ENCODE results near the gene FRAS1.

The FRAS1 gene

DNA sequence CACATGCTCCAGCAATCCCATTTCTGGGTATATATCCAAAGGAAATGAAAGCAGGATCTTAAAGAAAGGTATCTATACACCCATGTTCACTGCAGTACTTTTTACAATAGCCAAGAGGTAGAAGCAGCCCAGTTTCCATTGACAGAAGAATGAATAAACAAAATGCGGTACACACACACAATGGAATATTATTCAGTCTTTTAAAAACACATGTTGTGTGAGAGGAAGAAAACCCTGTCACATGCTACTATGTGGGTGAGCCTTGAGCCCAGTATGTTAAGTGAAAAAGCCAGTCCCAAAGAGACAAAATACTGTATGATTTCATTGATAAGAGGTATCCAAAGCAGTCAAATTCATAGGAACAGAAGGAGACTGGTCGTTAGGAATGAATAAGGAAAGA, 500.7 kb downstream of the FRAS1 start:
- Mint-ChIP-seq H3K4me1 (no peaks in the 10 kb centered on the region), H3K27ac (no peak overlapping the region), H3K27me3 (peaks cover 4% of the 10 kb centered on the region), H3K36me3 (no peaks in the 10 kb centered on the region), H3K4me3 (no peak overlapping the region), H3K9me3 (no peaks in the 10 kb centered on the region)
- ATAC-seq (ENCODE audit: low read depth) (no peak), DNase-seq (ENCODE audit: low spot score in 2 of 2) (no peak)

DNA sequence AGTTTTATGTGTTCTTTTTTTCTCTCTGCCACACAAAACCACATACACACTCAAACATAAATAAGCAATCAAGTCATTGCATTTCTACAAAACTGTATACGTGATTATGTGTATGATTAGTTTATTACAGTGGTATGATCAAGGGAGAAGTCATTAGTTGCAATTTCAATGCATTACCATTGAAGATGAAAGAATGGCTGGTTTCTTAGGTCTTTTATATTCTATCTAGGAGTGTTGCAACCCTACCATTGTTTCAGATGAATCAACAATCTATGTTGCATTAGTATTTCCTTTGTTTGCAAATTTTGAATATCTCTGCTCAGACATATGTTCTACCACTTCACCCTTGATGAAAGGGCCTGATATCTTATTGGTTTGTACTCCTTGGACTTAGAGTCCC, 501.3 kb downstream of the FRAS1 start:
- Mint-ChIP-seq H3K27me3 (peaks cover 7% of the 10 kb centered on the region), H3K4me1 (no peaks in the 10 kb centered on the region), H3K36me3 (no peaks in the 10 kb centered on the region), H3K9me3 (no peaks in the 10 kb centered on the region), H3K4me3 (no peak overlapping the region), H3K27ac (no peak overlapping the region)
- DNase-seq (ENCODE audit: low spot score in 2 of 2) (no peak), ATAC-seq (ENCODE audit: low read depth) (no peak)

DNA sequence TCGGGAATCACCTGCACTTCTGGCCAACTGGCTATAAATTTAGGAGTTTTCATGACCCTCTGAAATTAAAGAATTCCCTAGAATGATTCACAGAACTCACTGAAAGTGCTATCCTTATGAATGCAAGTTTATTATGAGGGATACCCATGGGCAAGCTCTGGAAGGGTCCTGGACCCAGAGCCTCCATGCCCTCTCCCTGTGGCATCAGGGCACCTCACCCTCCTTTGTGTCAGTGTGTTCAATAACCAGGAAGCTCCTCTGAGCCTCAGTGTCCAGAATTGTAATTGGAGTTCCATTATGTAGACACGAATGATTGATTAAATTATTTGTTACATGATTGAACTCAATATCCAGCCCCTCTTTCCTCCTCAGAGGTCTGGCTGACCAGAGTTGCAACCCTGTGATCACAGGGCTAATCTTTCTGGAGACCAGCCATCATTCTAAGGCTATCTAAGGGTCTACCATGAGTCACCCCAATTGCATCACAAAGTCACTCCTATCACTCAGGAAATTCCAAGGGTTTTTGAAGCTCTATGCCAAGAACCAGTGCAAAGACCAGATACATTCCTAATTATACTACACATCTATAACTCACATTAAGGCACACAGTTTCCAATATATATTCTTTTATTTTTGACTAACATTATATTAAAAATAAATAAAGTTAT, 503.3 kb downstream of the FRAS1 start:
- no peak for DNase-seq (ENCODE audit: low spot score in 2 of 2)
- Mint-ChIP-seq H3K4me3 (no peak overlapping the region), H3K9me3 (no peaks in the 10 kb centered on the region), H3K36me3 (no peaks in the 10 kb centered on the region), H3K27me3 (peaks cover 10% of the 10 kb centered on the region), H3K4me1 (peaks cover 4% of the 10 kb centered on the region), H3K27ac (no peak overlapping the region)
- ATAC-seq (ENCODE audit: low read depth): no peak

DNA sequence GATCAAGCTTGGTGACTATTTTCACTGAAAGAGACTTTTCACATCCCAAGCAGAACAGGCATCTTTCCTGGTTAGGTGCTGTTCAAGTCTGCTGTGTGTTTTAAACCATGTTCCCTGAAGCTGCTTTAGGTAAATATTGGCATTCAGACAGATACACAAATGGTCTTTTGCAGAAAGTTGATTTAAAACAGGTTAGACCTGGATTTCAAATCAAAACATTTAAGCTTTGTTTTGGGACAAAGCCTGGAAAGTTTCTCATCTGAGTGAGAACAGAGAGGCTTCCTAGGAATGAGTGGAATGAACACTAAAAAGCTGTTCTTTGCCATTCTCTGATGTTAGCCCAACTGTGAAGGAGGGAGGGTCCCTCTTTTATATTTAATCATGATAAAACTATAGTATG, 504.6 kb downstream of the FRAS1 start:
- H3K4me1 Mint-ChIP-seq: peaks cover 4% of the 10 kb centered on the region
- no peak overlapping the region for H3K27ac Mint-ChIP-seq
- no peak for ATAC-seq (ENCODE audit: low read depth)
- H3K36me3 Mint-ChIP-seq: no peaks in the 10 kb centered on the region
- DNase-seq (ENCODE audit: low spot score in 2 of 2): no peak
- H3K9me3 Mint-ChIP-seq: no peaks in the 10 kb centered on the region
- peaks cover 10% of the 10 kb centered on the region for H3K27me3 Mint-ChIP-seq
- H3K4me3 Mint-ChIP-seq: no peak overlapping the region

DNA sequence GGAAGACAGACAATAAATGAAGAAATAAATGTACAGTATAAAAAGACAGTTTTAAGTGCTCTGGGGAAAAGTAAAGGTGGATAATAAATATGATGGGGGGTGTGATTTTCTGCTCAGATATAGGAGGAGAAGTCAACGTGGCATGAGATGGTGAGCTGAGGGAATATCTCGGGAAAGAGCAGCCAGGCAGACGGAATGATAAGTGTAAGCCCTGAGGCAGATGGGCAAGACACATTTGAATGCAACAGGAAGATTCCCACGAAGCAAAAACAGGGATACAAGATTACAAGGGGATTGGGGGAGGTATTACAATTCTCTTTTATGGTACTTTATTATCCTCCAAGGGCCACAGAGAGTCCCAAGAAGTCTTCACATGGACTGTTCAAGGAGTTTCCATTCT, 505.6 kb downstream of the FRAS1 start:
- ATAC-seq (ENCODE audit: low read depth): no peak
- H3K9me3 Mint-ChIP-seq: no peaks in the 10 kb centered on the region

DNA sequence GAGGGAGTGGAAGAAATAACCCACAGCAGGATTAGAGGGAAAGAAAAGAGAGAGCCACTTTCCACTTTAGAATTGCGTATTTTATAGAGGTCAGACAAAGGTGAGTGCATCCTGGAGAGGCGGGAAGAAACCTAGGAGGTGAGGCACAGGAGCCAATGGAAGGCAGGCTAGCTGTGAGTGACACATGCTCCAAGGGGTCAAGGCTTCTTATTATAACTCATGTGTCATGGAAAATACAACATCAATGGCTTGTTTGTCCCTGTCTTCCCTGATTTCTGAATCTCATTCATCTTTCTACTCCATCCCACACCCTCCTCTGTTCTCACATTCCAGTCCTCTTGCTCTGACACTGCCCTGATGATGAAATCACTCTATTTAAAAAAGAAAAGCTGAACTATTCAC, 508.8 kb downstream of the FRAS1 start:
- H3K27me3 Mint-ChIP-seq: peaks cover 10% of the 10 kb centered on the region
- peaks cover 4% of the 10 kb centered on the region for H3K4me1 Mint-ChIP-seq
- H3K27ac Mint-ChIP-seq: no peak overlapping the region
- DNase-seq (ENCODE audit: low spot score in 2 of 2) (no peak), ATAC-seq (ENCODE audit: low read depth) (no peak)
- no peak overlapping the region for H3K4me3 Mint-ChIP-seq
- H3K36me3 Mint-ChIP-seq: no peaks in the 10 kb centered on the region
- no peaks in the 10 kb centered on the region for H3K9me3 Mint-ChIP-seq

More for the DNA sequence above, 505.6 kb downstream of the FRAS1 start:
- Mint-ChIP-seq H3K4me3 (no peak overlapping the region), H3K27ac (no peak overlapping the region), H3K36me3 (no peaks in the 10 kb centered on the region), H3K27me3 (peaks cover 10% of the 10 kb centered on the region), H3K4me1 (peaks cover 4% of the 10 kb centered on the region)
- DNase-seq (ENCODE audit: low spot score in 2 of 2): no peak

DNA sequence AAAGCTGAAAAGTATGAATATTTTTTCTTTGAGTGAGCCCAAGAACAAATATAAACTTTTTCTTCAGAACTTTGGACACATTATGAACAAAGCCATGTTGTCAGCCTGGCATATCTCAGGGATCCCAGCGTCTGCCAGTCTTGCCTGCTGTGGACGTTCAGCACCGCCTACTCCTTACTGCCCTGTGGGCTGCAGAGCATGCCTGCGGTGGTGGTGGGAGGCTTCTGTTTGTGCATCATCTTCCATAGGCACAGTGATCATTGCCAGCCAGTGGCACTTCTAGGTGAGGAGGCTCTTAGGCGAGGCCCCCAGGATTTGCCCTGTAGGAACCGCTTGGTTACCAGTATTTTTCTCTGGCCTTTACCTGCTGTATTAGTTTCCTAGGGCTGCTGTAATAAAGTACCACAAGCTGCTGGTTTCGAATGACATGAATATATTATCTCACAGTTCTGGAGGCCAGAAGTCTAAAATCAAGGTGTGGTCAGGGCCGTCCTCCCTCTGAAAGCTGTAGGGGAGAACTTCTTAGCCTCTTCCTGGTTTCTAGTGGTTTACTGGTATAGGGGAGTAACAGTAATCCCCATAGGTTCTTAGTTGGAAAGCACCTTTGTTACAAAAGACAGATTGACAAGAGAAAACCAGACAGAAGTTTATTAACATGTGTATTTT, 509.8 kb downstream of the FRAS1 start:
- Mint-ChIP-seq H3K27ac (no peak overlapping the region), H3K27me3 (peaks cover 10% of the 10 kb centered on the region)
- ATAC-seq (ENCODE audit: low read depth): no peak

DNA sequence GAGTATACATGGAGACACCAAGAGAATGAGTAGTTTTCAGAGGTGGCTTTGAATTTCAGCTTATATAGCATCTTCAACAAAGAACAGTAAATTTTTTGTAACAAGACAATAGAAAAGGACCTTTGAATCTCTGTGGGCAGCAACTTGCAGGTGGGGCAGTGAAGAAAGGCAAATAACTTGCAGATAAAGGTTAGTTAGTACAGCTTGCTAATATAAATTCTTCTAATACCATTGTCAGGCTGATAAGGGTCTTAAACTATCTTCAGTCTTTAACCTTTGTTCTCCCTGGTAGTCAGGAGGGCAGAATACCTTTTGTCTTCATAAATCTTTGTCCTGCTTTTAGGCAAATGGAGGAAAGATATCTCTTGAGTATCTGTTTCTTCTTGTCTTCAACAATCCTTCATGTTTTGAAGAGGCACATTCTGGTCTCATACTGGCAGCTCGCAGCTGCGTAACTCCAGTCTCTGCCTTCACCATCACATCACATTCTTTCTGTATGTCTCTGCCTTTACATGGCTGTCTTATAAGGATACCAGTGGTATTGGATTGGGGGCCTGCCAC, 510.5 kb downstream of the FRAS1 start:
- H3K4me1 Mint-ChIP-seq: peaks cover 4% of the 10 kb centered on the region
- peaks cover 10% of the 10 kb centered on the region for H3K27me3 Mint-ChIP-seq
- H3K36me3 Mint-ChIP-seq: no peaks in the 10 kb centered on the region
- DNase-seq (ENCODE audit: low spot score in 2 of 2) (no peak), ATAC-seq (ENCODE audit: low read depth) (no peak)
- peak overlapping the region; percentile 7 for H3K27ac Mint-ChIP-seq
- H3K9me3 Mint-ChIP-seq: no peaks in the 10 kb centered on the region
- no peak overlapping the region for H3K4me3 Mint-ChIP-seq

More for the DNA sequence above, 509.8 kb downstream of the FRAS1 start:
- DNase-seq (ENCODE audit: low spot score in 2 of 2): no peak
- peaks cover 4% of the 10 kb centered on the region for H3K4me1 Mint-ChIP-seq
- no peaks in the 10 kb centered on the region for H3K36me3 Mint-ChIP-seq
- no peak overlapping the region for H3K4me3 Mint-ChIP-seq
- no peaks in the 10 kb centered on the region for H3K9me3 Mint-ChIP-seq

DNA sequence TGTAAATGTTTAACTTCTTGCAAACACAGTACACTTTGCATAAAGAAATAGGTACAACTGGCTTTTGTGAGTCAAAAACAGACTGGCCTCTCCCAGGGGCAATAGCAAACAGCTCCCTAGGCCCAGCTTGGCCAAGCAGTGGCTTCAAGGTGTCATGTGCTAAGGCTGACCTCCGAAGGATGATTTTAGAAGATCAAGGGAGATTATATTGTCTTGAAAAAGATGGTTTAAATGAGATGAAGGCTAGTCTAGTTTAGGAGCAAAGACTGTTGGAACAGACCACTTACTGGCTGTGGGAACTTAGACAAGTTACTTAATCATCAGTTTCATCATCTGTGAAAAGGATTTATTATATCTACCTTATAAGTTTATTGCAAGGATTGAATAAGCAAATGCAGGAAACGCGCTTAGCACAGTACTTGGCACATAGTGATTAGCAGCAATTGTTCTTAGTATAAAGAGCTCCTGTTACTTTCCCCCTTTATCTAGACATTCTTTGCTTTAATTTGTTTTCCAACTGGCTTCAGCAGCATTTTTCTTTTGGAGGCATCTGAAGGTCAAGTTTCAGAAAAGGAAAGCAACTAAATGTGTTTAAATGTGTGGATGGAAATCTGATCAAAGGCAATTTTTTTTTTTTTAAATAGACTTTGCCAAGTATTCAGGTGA, 511.6 kb downstream of the FRAS1 start:
- Mint-ChIP-seq H3K27ac (no peak overlapping the region), H3K9me3 (no peaks in the 10 kb centered on the region), H3K27me3 (peaks cover 7% of the 10 kb centered on the region), H3K4me1 (peaks cover 4% of the 10 kb centered on the region), H3K4me3 (no peak overlapping the region), H3K36me3 (no peaks in the 10 kb centered on the region)
- ATAC-seq (ENCODE audit: low read depth) (no peak), DNase-seq (ENCODE audit: low spot score in 2 of 2) (no peak)

DNA sequence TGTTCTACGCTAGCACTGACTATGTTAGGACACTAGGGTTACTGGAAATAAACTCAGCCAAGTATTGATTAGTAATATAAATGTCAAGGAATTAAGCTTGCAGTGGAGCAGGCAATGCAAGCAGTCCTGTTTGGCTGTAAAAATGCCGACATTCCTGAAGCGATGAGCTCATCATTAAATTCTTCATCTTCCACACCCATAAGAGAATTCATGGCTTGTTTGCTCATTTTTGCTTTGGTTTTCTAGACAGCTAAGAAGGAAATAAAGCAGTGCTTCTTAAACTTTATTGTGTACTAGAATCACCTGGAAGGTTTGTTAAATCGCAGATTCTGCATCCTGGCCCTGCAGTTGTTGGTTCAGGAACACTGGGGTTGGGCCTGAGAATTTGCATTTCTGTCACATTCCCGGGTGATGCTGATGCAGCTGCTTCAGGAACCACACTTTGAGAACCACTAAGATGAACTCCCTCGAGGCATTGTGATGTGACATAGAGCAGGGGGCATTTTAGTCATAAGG, 512.2 kb downstream of the FRAS1 start:
- peaks cover 7% of the 10 kb centered on the region for H3K27me3 Mint-ChIP-seq
- H3K9me3 Mint-ChIP-seq: no peaks in the 10 kb centered on the region
- no peak overlapping the region for H3K4me3 Mint-ChIP-seq
- DNase-seq (ENCODE audit: low spot score in 2 of 2) (no peak), ATAC-seq (ENCODE audit: low read depth) (no peak)
- H3K27ac Mint-ChIP-seq: no peak overlapping the region
- H3K4me1 Mint-ChIP-seq: peaks cover 2% of the 10 kb centered on the region
- H3K36me3 Mint-ChIP-seq: no peaks in the 10 kb centered on the region

DNA sequence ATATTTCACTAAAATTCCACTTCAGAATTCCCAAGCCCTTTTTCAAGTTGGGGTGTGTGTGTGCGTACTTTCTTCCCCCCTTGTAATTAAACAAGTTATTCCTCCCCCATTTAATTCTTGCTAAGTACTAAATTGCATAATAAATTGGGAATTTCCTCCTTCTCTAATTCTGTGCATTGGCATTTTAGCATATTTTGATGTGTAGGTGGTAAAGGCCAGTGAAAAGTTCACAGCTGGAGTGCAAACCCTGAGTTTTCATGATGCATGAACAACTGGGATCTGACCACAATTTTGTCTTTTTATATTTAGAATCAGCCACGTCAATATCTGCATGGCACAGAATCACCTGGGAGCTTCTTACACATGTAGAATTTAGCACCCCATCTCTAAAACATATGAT, 513.0 kb downstream of the FRAS1 start:
- no peak for ATAC-seq (ENCODE audit: low read depth)
- H3K4me1 Mint-ChIP-seq: no peaks in the 10 kb centered on the region
- no peak overlapping the region for H3K4me3 Mint-ChIP-seq
- no peak for DNase-seq (ENCODE audit: low spot score in 2 of 2)
- no peaks in the 10 kb centered on the region for H3K36me3 Mint-ChIP-seq
- peaks cover 3% of the 10 kb centered on the region for H3K27me3 Mint-ChIP-seq
- H3K9me3 Mint-ChIP-seq: no peaks in the 10 kb centered on the region
- no peak overlapping the region for H3K27ac Mint-ChIP-seq

DNA sequence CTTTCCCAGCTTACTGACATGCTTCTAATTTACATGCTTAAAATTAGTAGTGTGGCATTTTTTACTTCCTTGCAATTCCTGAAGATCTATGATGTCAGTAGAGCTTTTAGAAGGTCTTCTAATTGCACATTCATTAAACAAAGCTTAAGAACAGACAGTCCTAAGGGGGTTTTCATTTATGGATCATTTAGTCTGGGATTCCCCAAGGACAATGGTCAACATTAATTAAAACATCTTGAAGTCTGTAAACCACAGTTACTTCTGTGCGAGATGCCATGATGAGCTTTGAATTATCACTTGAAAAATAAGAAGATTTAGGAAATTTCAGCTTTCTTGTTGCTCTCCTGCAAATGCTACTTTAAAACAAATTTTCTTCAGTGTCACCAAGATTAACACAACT, 514.7 kb downstream of the FRAS1 start:
- DNase-seq (ENCODE audit: low spot score in 2 of 2) (no peak), ATAC-seq (ENCODE audit: low read depth) (no peak)
- peaks cover 4% of the 10 kb centered on the region for H3K36me3 Mint-ChIP-seq
- no peak overlapping the region for H3K4me3 Mint-ChIP-seq
- no peak overlapping the region for H3K27ac Mint-ChIP-seq
- peaks cover 3% of the 10 kb centered on the region for H3K27me3 Mint-ChIP-seq
- no peaks in the 10 kb centered on the region for H3K4me1 Mint-ChIP-seq
- peaks cover 3% of the 10 kb centered on the region for H3K9me3 Mint-ChIP-seq

DNA sequence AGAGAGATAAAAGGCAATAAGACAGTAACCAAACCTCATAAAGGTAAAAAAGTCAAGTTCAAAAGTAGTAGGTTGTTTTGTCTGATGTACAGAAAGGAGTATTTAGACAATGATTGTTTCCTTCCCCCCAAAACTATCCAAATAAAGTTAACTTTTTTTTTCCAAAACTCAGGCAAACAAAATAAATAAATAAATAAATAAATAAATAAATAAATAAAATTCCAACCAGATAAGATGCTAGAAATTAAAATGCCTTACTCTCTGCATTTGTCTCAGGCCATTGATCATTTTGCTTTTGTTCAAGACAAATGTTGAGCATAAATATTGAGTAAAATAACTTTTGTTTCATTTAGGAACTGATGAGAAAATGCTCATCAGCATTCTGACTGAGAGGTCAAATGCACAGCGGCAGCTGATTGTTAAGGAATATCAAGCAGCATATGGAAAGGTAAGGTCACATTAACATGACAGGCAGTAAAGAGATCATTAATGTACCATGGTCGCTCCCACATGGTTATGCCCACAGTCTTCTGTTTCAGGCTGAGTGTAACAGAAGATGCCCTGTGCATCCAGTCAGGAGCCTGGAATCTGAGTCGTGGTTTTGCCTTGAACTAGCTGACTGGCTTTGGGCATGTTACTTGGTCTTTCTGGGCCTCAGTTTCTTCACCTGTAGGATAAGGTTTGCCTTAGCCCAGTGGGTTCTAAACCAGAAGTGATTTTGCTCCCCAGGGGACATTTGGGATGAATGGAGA, 521.7 kb downstream of the FRAS1 start:
- ATAC-seq (ENCODE audit: low read depth): no peak
- H3K9me3 Mint-ChIP-seq: peaks cover 3% of the 10 kb centered on the region
- H3K36me3 Mint-ChIP-seq: peaks cover 4% of the 10 kb centered on the region
- DNase-seq (ENCODE audit: low spot score in 2 of 2): no peak
- H3K27ac Mint-ChIP-seq: no peak overlapping the region
- H3K4me3 Mint-ChIP-seq: no peak overlapping the region
- peaks cover 2% of the 10 kb centered on the region for H3K27me3 Mint-ChIP-seq
- H3K4me1 Mint-ChIP-seq: no peaks in the 10 kb centered on the region

DNA sequence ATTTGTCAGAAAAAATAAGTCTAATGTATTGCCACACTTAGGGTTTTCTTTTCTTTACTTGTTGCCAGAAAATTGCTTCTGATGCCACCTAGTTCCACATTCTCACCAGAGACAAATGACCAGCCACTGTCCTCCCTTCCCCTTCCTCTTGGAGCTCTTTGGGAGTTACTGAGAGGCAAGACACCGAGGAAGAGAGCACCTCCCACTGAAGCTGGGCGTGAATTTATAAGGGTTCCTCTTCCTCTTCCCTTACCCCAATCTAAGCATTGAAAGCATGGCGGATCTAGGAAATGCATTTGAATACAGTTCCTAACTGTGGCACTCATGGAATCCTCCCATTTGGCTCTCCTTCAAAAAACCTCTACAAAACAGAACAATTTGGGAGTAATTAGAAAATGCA, 524.5 kb downstream of the FRAS1 start:
- Mint-ChIP-seq H3K4me3 (no peak overlapping the region), H3K4me1 (no peaks in the 10 kb centered on the region), H3K27ac (no peak overlapping the region), H3K36me3 (peaks cover 3% of the 10 kb centered on the region), H3K27me3 (no peaks in the 10 kb centered on the region), H3K9me3 (peaks cover 3% of the 10 kb centered on the region)
- ATAC-seq (ENCODE audit: low read depth) (no peak), DNase-seq (ENCODE audit: low spot score in 2 of 2) (no peak)

All from memory B cell (primary cell).